Measurements from ENCODE around the gene TECTB.

TECTB gene

DNA sequence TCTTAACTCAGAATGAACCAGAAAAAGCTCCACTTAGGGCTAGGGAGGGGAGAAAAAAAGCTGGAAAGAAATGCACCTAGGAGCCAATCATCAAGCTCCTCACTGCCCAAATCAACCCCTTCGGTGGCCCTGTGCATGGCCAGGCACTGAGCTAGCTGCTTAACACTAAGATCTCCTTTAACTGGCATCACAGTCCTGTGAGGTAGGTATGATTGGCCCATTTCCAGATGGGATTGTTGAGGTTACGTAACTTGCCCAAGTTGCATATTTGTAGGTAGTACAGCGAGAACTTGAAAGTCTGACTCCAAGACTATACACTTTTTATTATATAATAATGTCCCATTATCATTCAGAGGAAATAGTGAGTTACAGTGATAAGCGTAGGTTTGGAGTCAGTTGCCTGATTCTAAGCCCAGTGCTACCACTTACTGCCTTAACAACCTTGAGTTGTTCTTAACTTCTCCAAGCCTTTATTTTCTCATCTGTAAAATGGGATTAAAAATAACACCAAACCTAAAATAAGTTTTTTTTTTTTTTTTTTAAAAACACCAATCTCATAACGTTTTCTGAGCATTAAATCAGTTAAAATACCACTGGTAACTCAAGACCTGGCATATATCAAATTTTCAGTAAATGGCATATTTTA is 53.5 kb downstream of the TECTB start:
- Mint-ChIP-seq H3K36me3 (no peaks in the 10 kb centered on the region), H3K4me1 (peaks cover 8 to 9% of the 10 kb centered on the region in 2 donors), H3K9me3 (no peaks in the 10 kb centered on the region), H3K27ac (no peak overlapping the region), H3K4me3 (no peak overlapping the region), H3K27me3 (peaks cover 8 to 13% of the 10 kb centered on the region in 2 donors)
- DNase-seq: no peak
- ATAC-seq (replicated peaks): no peak

DNA sequence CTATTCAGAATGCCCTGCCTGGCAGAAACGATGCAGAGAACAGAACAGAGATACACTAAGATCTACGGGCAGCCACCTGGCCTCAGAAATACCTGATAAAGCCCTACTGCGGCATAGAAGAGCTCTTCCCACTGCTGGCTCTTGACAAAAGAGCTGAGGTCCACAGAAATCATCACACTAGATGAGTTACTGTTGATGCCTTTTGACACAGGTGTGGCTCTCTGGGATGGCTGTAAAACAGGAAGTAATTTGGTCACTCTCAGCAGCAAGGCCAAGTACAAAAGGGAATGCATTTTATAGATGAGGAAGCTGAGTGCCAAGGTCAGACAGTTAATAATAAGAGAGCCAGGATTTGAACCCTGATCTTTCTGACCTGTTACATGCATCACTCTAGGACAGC is 55.8 kb downstream of the TECTB start:
- H3K9me3 Mint-ChIP-seq: no peaks in the 10 kb centered on the region
- no peak for ATAC-seq (replicated peaks)
- no peak overlapping the region for H3K27ac Mint-ChIP-seq
- DNase-seq: no peak
- peaks cover 0 to 2% of the 10 kb centered on the region in 2 donors for H3K4me1 Mint-ChIP-seq
- peaks cover 8 to 9% of the 10 kb centered on the region in 2 donors for H3K27me3 Mint-ChIP-seq
- H3K36me3 Mint-ChIP-seq: no peaks in the 10 kb centered on the region
- no peak overlapping the region for H3K4me3 Mint-ChIP-seq

DNA sequence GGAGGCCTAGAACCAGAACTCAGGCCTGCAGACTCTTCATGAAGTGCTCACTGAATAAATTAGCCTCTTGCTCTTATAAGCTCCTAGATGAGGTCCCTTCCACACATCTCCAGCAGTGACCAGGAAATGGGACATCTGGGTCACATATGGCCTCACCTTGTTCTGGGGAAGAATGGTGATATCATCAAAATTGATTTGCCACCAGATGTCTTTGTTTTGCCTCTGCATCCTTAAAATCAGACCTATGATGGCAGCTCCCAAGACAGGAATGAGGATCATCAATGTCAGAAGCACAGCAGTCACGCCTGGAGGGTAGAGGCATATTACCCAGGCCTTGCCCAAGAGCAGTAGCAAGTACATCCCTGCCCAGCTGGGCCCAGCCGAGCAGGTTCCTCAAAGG is 57.4 kb downstream of the TECTB start:
- no peak overlapping the region for H3K27ac Mint-ChIP-seq
- no peak overlapping the region for H3K4me3 Mint-ChIP-seq
- no peaks in the 10 kb centered on the region for H3K9me3 Mint-ChIP-seq
- DNase-seq (no peak), ATAC-seq (replicated peaks) (no peak)
- peaks cover 0 to 2% of the 10 kb centered on the region in 2 donors for H3K4me1 Mint-ChIP-seq
- peaks cover 8 to 9% of the 10 kb centered on the region in 2 donors for H3K27me3 Mint-ChIP-seq
- no peaks in the 10 kb centered on the region for H3K36me3 Mint-ChIP-seq

DNA sequence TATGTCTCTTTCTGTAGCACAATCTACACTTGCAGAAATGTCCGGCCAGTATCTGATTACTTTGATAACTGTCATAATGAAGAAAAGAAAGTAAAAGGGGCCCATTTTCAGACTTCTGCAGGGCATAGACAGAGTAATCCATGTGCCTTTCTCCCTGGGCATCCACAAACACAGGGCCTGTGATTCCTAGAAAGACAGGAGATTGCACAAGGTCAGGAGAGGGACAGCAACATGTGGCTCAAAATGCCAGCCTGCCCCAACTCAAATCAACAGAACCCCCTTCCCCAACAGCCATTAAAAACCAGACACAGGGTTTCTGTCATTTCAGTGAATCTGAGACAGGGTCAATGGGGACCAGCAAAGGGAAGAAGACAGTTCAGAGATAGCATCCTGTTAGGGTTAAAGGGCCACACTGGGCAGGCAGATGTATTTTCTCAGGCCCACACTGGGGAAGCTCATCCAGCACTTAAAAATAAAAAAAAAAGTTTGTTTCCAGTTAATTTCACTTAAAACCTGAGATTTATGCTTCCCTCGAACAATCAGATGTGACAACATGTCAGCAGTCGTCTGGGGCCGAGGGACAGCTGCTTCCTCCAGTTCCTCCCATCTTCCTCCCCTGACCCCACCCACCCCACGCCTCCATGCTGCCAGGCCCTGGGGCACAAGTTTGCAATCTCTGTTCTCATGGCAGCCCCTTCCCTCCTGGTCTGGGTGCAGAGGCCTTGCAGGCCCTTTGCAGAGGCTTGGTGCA is 60.0 kb downstream of the TECTB start:
- H3K4me3 Mint-ChIP-seq: no peak overlapping the region
- peaks cover 0 to 2% of the 10 kb centered on the region in 2 donors for H3K4me1 Mint-ChIP-seq
- H3K27me3 Mint-ChIP-seq: peaks cover 0 to 4% of the 10 kb centered on the region in 2 donors
- DNase-seq (no peak), ATAC-seq (replicated peaks) (no peak)
- no peaks in the 10 kb centered on the region for H3K36me3 Mint-ChIP-seq
- no peak overlapping the region for H3K27ac Mint-ChIP-seq
- H3K9me3 Mint-ChIP-seq: peaks cover 0 to 1% of the 10 kb centered on the region in 2 donors

DNA sequence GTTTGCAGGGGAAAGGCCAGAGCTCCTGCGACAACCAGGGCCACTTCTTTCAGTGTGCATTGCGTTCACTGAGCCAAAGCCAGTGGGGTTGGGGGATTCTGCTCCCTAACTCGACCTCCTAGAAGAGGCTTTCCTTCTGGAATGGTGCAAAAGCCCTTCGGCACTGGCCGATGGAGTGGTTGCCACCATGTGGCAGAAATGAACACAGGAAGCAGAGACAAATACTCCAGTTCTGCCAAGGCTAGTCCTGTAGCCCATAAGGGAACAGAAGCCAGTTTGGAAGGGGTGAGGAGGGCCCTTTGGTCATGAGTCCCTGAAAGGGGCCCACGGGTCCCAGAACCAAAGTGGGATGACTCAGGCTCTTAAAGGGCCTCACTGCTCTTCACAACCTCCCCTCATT is 61.1 kb downstream of the TECTB start:
- Mint-ChIP-seq H3K36me3 (no peaks in the 10 kb centered on the region), H3K27ac (no peak overlapping the region), H3K4me3 (no peak overlapping the region), H3K27me3 (peaks cover 0 to 4% of the 10 kb centered on the region in 2 donors), H3K9me3 (peaks cover 0 to 1% of the 10 kb centered on the region in 2 donors), H3K4me1 (peaks cover 0 to 2% of the 10 kb centered on the region in 2 donors)
- ATAC-seq (replicated peaks) (no peak), DNase-seq (no peak)

DNA sequence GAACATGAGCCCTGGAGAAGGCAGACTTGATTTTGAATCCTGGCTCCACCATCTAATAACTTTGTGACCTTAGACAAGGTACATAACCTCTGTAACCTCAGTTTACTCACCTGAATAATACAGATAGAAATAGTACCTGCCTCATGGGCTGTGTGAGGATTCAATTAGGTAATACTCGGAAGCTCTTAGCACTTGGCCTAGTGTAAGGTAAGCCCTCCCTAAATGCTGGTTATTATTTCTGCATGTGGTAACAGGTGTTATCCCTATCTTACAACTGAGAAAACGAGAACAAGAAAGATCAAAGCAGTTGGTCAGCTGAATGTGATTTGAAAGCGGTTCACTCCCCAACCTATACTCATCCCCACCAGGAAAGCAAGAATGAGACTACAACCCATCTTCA is 62.0 kb downstream of the TECTB start:
- peaks cover 0 to 1% of the 10 kb centered on the region in 2 donors for H3K9me3 Mint-ChIP-seq
- H3K27ac Mint-ChIP-seq: no peak overlapping the region
- peaks cover 0 to 4% of the 10 kb centered on the region in 2 donors for H3K27me3 Mint-ChIP-seq
- no peaks in the 10 kb centered on the region for H3K36me3 Mint-ChIP-seq
- no peak for DNase-seq
- H3K4me3 Mint-ChIP-seq: no peak overlapping the region
- peaks cover 0 to 2% of the 10 kb centered on the region in 2 donors for H3K4me1 Mint-ChIP-seq
- ATAC-seq (replicated peaks): no peak

DNA sequence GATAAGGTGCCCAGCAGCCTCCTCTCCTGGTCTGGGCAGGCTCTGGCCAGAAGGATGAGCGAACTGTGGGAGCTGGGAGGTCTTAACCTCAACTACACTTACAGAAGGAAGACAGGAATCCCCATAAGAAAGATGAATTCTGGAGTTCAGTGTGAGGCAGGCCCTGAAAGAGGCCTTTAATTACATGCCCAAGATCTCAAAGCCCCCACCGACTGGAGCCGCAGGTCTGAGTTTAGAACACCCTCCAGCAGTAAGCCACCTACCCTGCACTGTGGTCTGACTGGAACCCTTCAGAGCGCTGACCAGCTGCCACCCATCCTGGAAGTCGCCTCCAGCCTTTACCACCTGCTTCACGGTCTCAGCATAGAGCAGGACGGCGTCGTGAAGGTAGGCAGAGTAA is 62.5 kb downstream of the TECTB start:
- Mint-ChIP-seq H3K36me3 (no peaks in the 10 kb centered on the region), H3K4me3 (no peak overlapping the region), H3K4me1 (peaks cover 0 to 2% of the 10 kb centered on the region in 2 donors), H3K27me3 (peaks cover 0 to 4% of the 10 kb centered on the region in 2 donors), H3K27ac (no peak overlapping the region), H3K9me3 (peaks cover 0 to 1% of the 10 kb centered on the region in 2 donors)
- ATAC-seq (replicated peaks) (no peak), DNase-seq (no peak)

DNA sequence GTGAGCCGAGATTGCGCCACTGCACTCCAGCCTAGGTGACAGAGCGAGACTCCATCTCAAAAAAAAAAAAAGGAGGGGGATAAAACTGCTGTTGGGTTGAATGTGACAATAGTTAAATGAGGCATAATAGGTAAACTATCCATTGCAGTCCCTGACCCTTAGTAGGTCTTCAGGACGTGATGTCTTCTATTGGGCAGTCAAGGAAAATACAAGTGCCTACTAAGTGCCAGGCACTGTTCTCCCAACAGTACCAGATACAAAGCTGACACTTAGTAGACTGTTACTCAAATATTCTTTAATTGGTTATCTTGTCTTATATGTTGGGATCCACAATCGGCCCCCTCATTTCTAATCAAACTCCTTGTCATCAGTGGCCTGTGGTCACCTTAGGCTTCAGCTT is 63.6 kb downstream of the TECTB start:
- no peak for ATAC-seq (replicated peaks)
- Mint-ChIP-seq H3K4me3 (no peak overlapping the region), H3K27ac (no peak overlapping the region), H3K27me3 (peaks cover 0 to 4% of the 10 kb centered on the region in 2 donors), H3K36me3 (no peaks in the 10 kb centered on the region), H3K9me3 (peaks cover 0 to 1% of the 10 kb centered on the region in 2 donors), H3K4me1 (peaks cover 0 to 2% of the 10 kb centered on the region in 2 donors)
- DNase-seq: no peak

DNA sequence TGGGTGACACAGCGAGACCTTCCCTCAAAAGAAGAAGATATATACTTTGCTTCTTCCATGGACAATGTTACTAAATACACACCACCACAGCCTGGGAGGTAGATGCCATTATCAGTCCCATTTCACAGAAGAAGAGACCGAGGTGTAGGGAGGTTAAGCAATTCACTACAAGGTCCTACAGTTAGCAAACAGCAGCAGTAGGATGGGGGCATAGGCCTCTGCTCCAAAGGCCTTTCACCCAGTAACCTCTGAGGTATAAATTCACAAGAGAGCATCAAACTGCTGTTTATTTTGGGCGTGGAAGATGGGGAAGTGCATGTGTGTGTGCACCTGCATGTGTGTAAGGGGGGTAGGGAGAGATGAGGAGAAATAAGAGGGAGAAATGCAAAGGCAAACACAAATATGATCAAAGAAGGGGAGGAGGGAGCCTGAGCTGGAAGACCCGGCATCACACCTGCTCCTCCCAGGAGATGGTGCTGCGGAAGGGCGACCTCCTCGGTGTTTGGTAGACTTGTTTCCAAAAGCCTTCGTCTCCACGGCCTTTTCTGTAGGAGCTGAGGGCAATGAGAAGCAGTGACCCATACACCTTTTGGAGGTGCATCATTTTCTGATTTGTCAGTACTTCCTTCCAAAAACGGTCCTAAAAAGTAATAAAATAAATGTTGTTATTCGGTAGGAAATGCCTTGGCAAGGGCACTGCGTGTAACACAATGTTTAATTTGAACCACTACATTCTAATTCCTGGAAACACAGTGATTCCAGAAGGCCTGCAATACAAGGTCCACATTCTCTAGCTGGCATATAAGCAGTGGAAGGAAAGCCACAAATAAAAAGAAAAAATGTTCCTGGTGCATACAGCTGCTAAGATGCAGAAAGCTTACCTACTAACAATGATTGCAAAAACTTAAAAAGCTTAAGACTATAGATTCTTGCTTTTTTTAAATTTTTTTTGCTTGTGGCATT is 64.8 kb downstream of the TECTB start:
- no peak overlapping the region for H3K4me3 Mint-ChIP-seq
- H3K27ac Mint-ChIP-seq: no peak overlapping the region
- H3K36me3 Mint-ChIP-seq: no peaks in the 10 kb centered on the region
- peaks cover 0 to 4% of the 10 kb centered on the region in 2 donors for H3K27me3 Mint-ChIP-seq
- no peak for ATAC-seq (replicated peaks)
- peaks cover 2 to 3% of the 10 kb centered on the region in 2 donors for H3K4me1 Mint-ChIP-seq
- H3K9me3 Mint-ChIP-seq: peaks cover 0 to 1% of the 10 kb centered on the region in 2 donors
- DNase-seq: no peak

DNA sequence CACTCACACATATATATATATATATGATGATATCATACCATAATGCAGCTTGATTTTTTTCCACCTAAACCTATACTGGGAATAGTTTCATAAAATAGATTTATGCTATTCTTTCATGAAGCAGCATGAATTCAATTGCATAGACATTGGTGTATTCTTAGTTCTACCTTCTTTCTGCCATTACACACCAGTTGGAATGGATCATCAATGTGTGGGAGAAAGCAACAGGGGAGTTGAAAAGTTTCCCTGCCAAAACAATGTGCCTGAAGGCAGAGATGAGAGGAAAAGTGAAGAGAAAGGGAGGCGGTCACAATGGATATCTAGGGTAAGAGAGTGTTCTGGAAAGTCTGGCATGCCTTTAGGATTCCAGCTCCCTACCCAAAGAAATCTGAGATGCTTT is 65.6 kb downstream of the TECTB start:
- no peak for ATAC-seq (replicated peaks)
- Mint-ChIP-seq H3K4me3 (no peak overlapping the region), H3K4me1 (peaks cover 2 to 5% of the 10 kb centered on the region in 2 donors), H3K27ac (no peak overlapping the region), H3K9me3 (peaks cover 0 to 1% of the 10 kb centered on the region in 2 donors), H3K36me3 (no peaks in the 10 kb centered on the region), H3K27me3 (peaks cover 0 to 4% of the 10 kb centered on the region in 2 donors)
- no peak for DNase-seq

DNA sequence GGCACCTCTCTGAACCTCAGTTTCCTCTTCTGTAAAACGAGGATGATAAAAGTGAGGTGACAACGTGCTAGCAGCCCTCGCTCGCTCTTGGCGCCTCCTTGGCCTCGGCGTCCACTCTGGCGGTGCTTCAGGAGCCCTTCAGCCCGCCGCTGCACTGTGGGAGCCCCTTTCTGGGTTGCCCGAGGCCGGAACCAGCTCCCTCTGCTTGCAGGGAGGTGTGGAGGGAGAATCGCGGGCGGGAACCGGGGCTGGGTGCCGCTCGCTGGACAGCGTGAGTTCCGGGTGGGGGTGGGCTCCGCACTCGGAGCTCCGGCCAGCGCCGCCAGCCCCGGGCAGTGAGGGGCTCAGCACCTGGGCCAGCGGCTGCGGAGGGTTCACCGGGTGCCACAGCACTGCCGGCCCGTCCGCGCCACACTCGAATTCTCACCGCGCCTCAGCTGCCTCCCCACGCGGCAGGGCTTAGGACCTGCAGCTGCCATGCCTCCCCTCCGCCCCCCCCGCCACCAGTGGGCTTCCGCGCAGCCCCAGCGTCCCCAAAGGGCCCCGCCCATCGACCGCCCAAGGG is 66.4 kb downstream of the TECTB start:
- Mint-ChIP-seq H3K4me3 (no peak overlapping the region), H3K9me3 (peaks cover 0 to 1% of the 10 kb centered on the region in 2 donors), H3K27me3 (peaks cover 0 to 4% of the 10 kb centered on the region in 2 donors), H3K4me1 (peaks cover 2 to 5% of the 10 kb centered on the region in 2 donors), H3K36me3 (no peaks in the 10 kb centered on the region), H3K27ac (no peak overlapping the region)
- no peak for DNase-seq
- no peak for ATAC-seq (replicated peaks)

DNA sequence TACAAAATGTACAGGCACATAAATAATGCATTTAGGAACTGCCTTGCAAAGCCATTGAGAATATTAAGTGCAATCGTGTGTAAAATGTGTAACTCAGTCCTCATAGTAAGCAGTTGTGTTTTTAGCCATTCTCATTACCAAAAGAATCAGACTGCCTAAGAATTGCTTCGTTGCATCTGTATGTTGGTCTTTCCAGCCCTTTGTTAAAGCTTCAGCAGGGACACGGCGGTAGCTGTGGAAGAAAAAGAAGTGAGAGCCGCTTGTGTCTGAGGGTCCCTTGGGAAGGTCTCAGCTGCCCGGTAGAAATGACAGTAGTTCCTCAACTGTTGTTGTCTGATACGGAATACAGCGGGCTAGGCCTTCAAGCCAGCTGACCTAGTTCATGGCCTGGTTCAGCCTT is 67.9 kb downstream of the TECTB start:
- ATAC-seq (replicated peaks) (no peak), DNase-seq (no peak)
- H3K9me3 Mint-ChIP-seq: peaks cover 0 to 1% of the 10 kb centered on the region in 2 donors
- H3K4me3 Mint-ChIP-seq: no peak overlapping the region
- H3K4me1 Mint-ChIP-seq: peaks cover 2 to 5% of the 10 kb centered on the region in 2 donors
- H3K36me3 Mint-ChIP-seq: no peaks in the 10 kb centered on the region
- H3K27me3 Mint-ChIP-seq: peaks cover 0 to 4% of the 10 kb centered on the region in 2 donors
- no peak overlapping the region for H3K27ac Mint-ChIP-seq

DNA sequence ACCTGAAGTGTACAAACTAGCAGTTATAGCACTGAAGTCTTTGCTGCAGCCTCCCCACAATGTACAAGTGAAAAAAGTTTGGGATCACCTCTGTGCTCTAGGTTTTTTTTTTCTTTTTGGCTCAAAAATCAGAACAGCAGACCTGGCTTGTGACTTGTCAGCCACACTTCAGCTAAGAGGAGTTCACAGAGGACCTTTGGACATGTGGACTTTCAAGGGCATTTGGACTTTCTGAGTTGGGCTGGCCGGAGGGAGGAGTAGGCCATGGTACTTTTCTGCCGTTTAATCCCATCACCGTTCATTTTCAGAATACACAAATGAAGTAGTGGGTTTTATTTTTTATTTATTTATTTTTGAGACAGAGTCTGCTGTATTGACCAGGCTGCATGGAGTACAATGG is 68.8 kb downstream of the TECTB start:
- H3K27me3 Mint-ChIP-seq: peaks cover 0 to 3% of the 10 kb centered on the region in 2 donors
- H3K27ac Mint-ChIP-seq: no peak overlapping the region
- DNase-seq (no peak), ATAC-seq (replicated peaks) (no peak)
- H3K4me3 Mint-ChIP-seq: no peak overlapping the region
- peaks cover 2 to 5% of the 10 kb centered on the region in 2 donors for H3K4me1 Mint-ChIP-seq
- peaks cover 0 to 1% of the 10 kb centered on the region in 2 donors for H3K9me3 Mint-ChIP-seq
- no peaks in the 10 kb centered on the region for H3K36me3 Mint-ChIP-seq

DNA sequence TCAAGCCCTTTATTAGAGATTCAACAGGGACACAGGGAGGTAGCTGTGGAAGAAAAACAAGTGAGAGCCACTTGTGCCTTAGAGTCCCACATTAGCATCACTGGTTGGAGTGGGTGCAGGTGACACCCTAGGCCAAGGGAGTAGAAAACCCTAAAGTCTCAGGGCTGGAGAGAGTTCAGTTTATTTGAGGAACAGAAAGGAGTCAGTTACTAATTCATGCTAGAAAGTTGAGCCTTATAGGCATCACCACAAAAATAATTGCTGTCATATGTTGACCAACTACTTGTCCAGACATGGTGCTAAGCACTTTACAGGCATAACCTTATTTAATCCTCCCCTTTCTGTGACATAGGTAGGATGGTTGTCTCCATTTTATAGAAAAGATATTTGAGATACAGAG is 69.8 kb downstream of the TECTB start:
- no peaks in the 10 kb centered on the region for H3K27me3 Mint-ChIP-seq
- peaks cover 0 to 5% of the 10 kb centered on the region in 2 donors for H3K4me1 Mint-ChIP-seq
- H3K36me3 Mint-ChIP-seq: no peaks in the 10 kb centered on the region
- ATAC-seq (replicated peaks) (peak; percentile 50 to 75), DNase-seq (no peak)
- peak overlapping the region; percentile 66 for H3K27ac Mint-ChIP-seq
- no peaks in the 10 kb centered on the region for H3K9me3 Mint-ChIP-seq
- H3K4me3 Mint-ChIP-seq: no peak overlapping the region

All from stimulated activated naive B cell treated with anti-CD40 and anti-IgM and Interleukin-4, amounts not matched to agents 10 μg/mL and 1 μg/mL and 100 μg/mL, for 72 hours (primary cell).